ENCODE measurements around the gene BLVRB.
"Not testable (repeated sequence)": the region's sequence is repeated elsewhere in the genome, so short reads cannot be mapped to it uniquely, and the experiment has no call there.

Gene BLVRB

DNA sequence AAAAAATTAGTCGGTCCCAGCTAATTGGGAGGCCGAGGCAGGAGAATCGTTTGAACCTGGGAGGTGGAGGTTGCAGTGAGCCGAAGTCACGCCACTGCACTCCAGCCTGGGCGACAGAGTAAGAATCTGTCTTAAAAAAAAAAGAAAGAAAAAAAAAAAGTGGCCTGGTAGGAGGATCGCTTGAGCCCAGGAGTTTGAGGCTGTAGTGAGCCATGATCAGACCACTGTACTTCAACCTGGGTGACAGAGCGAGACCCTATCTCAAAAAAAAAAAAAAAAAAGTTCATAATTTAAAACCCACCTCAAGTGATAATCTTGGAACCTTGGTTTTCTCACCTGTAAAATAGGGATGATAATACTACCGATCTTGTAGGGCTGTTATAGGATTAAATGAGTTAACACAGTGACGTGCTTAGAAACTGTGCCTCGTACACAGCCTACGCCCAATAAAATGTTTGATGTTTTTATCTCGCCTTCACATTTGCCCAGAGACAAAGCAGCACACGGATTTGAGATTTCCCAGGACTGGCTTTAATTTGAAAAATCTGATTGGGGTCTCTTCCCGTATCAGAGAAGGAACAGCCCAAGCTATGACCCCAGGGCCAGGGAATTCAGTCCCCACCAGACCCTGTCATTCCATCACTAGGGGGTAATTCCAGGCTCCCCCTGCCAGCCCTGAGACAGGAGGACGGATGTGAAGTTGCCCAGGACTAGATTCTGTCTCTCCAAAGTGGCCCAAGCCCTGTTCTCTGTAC, 43.4 kb downstream of the BLVRB start:
- DNase-seq: no peak

DNA sequence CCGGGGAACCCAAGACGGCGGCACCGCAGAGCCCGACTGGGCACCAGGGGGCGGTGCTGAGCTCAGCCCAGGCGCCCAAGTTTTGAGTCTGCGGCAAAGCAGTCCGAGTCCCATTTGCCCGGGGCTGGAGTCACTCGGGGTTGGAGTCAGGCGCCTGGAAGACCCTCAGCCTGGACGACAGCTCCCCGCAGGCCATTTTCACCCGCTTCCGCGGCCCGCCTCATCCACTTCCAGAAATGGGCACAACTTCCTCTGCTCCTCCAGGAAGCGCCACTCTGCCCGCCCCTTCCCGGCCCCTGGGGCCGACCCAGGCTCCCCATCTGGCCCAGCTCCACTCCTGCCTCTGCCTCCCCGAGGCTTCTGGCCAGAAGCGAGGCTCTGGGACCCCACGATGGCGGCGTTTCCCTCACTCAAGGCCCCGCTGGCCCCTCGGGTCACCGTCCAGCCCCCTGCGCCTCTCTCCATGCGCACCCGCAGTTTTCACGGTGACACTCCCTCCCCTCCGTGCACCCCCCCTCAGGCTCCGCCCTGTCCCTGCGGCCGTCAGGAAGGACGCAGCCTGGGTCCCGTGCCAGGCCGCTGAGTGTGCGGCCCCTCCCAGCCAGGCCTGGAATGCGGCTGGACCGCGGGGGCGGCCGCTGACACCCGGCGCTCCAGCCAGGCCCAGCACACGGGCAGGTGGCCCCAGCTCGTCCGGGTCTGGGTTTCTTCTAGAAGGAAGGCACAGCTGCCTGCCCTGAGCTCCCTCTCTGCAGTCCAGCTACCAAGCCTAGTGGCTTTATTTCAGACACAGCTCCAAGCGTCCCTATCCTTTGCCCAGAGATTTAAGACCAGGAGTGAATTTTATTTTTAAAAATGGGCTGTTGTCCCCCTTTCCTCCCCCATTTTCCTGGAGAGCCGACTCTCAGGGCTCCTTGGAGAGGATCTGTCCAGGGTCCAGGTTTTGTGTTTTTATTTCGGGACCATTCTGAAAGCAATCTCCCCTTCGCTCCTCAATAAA, 44.5 kb downstream of the BLVRB start:
- peak; percentile 97 for DNase-seq

DNA sequence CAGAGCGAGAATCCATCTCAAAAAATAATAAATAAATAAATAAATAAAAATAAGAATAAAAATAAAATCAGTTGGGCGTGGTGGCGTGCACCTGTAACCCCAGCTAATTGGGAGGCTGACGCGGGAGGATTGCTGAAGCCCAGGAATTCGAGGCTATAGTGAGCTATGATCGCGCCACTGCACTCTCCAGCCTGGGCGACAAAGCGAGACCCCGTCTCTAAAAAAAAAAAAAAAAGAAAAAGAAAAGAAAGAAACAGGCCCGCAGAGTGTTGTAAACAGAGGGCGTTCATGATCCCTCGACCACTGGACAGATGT, 45.1 kb downstream of the BLVRB start:
- DNase-seq: no peak

DNA sequence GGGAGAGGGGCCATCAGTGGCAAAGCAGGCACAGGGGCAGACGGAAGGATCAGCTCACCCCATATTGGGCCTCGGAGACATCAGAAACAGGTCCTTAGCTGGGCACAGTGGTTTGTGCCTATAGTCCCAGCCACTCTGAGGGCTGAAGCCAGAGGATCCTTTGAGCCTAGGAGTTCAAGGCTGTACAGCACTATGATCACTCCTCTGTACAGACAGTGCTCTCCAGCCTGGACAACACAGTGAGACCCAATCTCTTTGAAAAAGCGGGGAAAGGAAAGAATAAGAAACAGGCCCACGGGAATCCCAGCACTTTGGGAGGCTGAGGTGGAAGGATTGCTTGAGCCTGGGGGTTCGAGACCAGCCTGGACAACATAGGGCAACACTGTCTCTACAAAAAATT, 45.8 kb downstream of the BLVRB start:
- DNase-seq: no peak

DNA sequence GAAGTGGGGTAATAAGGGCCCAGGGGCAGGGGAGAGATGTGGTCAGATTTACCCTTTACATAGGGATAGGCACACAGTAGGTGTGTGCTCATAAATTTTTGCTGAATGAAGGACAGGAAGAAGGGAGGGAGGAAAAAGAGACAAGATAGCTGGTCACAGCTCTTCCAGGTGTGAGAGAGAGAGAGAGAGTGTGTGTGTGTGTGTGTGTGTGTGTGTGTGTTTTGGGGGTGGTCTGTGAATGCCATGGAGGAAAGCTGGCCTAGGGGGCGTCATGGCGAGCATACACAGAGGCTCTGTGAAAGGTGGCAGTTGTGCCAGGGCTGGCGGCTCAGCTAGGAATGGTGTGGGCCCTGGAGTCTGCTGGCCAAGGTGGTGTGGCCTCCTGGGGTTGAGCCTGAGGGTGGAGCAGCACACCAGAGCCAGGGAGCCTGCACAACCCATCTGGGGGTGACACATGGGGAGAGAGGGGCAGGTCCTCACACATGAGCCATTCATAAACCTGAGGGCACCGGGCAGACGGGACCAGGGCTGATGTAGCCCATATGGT, 46.4 kb downstream of the BLVRB start:
- DNase-seq: no peak

DNA sequence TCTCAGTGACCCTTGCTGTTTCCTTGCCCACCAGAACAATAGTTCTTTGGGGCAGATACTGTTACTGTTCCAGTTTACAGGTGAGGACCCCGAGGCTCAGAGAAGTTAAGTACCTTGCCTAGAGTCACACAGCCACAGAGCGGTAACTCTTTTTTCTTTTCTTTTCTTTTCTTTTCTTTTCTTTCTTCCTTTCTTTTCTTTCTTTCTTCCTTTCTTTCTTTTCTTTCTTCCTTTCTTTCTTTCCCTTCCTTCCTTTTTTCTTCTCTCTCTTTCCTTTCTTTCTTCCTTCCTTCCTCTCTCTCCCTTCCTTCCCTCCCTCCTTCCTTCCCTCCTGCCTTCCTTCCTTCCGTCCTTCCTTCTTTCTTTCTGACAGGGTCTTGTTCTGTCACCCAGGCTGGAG, 47.5 kb downstream of the BLVRB start:
- DNase-seq: no peak

DNA sequence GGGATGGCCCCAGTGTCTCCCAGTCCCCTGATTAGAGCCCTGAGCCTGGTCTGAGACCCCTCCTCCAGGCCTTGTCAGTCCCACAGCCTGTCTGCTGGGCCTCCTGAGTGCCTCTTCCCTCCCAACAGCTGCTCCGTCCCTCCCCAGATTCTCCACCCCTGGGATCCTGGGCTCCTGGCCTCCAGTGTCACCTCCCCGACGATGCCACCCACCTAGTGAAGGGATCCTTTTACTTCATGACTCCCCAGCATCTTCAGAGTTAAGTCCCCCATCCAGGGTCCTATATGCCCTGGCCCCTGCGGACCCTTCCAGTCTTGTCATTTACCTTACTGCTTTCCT, 47.9 kb downstream of the BLVRB start:
- DNase-seq: no peak

DNA sequence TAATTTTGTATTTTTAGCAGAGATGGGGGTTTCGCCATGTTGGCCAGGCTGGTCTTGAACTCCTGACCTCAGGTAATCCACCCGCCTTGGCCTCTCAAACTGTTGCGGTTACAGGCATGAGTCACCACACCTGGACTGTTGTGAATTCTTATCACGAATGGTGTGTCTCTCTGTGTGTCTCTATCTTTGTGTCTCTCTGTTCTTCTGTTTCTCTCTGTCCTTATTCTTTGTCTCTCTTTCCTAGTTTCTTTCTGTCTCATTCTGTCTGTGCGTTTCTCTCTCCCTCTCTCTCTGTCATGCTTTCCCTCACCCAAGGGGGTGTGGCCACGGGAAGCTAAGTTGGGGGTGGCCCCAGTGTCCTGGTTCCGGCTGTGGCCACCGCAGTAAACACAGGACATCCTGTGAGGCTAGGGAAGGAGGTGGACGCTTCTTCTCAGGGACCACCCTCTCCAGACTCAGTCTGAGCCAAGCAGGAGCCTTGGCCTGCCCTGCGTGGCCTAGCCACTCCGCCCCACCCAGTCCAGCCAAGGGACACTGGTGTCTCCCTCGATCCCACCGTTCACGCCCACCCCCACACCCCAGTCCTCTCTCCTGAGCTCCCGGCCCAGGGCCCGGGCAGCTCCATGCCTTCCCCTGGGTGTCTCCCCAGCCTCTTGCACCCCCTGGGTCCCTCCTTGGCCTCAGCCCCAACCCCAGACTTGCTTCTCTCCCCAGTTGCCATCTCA, 48.5 kb downstream of the BLVRB start:
- DNase-seq: peak; percentile 81

DNA sequence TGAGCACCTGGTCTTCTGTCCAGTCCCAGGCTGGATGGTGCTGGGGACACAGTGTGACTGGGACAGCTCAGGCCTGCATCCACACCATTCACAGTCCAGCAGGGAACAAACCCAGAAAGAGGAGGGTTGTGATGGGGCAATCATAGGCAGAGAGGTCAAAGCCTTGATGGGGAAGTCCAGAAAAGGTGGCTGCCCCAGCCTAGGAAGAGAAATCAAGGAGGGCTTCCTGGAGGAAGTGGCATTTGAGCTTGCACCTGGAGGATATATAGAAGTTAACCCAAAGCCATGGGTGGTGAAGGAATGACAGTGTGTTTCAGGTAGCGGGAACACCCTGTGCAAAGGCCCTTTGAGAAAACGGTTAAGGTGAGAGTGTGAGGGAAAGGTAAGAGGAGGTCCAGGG, 49.8 kb downstream of the BLVRB start:
- DNase-seq: peak; percentile 17

DNA sequence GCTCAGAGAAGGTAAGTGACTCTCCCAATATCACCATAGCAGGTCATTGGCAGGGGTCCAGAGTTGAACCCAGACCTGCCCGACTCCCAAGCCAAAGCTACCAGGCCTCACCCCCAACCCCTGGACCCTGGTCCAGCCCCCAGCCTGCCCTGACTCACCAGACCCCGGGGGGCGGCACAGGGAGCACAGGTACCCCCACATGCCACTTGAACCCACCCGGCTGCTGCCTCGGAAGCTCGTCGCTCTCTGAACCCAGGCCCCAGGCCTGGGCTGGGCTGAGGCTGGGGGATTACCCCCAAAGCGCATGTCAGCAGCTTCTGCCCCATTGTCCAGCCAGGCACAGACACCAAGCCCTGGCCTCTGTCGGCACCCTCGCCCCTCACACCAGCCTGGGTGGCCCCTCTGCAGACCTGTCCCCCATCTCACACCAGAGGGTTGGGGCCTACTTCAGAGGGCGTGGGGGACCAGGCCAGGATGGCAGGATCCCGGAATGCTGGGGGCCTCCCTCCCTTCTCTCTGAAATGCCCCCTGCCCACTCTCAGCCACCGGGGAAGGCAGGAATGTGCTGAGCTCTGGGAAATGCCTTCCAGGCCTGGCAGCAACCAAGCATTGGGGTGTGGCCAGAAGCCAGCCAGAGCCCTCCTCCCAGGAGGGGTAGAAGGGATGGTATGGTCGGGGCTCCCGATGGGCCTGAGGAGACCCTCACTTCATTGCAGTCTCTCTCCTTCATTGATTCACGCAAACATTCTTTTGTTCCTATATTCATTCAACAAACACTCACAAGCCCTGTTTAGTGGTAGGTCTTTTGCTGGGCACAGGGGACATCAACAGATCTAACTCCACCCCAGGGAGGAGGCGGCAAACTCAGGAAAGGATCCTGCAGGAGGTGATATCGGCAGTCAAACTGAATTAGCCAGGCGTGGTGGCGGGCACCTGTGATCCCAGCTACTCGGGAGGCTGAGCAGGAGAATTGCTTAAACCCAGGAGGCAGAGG, 50.7 kb downstream of the BLVRB start:
- DNase-seq: no peak

DNA sequence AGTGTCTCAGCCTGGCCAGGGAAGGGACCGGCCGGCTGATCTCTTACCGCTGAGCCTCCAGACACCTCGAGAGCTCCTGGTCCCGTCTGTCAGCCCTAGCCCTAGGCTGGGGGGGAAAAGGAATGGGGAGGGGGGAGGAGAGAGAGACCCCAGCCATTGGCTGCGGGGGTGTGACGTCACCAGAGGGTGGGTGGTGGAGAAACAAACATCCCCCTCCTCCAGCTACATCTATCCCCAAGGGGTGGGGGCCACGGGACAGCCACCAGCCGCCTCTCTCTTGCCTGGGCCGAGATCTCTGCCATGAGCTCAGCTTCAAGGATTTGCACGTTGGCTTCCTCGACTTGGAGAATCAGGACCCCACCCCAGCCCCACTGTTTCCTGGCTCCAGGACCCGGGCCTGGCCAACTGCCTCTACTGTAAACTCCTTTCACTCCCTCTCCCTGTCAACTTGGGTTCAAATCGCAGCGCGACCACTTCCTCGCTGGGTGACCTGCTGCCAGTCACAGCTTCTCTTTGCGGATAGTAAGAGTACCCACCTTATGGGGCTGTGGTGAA, 52.2 kb downstream of the BLVRB start, which contains the start of gene PRX:
TSS of gene PRX (minus strand) at position 88 of the 555 bp plus-strand sequence. CDS start 5,446 bp downstream, outside the sequence.
- DNase-seq: peak; percentile 75

DNA sequence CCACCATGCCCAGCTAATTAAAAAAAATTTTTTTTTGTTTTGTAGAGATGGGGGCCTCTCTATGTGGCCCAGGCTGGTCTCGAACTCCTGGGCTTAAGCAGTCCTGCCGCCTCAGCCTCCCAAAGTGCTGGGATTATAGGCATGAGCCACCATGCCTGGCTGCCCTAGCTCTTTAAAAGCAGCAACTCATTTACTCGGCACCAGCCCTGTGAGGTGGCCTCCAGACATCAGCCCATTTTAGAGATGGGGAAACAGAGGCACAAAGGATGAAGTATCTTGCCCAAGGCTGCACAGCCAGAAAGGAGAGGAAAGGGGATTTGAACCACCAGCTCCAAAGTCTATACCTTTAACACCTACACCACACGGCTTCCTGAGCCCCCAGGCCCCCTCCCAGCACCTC, 52.7 kb downstream of the BLVRB start:
- no peak for DNase-seq

DNA sequence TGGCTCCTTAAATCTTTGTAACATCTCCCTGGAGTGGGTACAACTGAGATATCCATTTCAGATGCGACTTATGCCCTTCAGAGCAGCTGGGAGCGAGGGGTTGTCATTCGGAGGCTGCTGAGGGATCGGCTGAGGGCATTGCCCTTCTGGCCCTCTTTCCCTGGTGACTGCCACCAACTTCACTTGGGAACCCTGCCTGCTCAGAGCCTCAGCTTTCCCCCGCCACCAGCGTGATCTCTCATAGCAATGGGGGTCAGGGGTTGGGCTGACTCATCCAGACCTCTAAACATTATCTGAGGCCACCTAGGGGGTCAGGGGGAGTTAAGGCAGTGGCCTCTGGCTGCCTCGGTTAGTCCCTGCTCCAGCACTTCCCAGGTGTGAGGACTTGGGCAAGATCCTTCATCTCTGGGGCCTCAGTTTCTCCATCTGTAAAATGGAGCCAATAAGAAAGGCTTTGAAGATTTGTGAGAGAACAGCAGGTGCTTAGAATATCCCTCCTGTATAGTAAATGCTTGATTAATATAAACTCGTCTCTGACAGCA, 53.5 kb downstream of the BLVRB start:
- no peak for DNase-seq

DNA sequence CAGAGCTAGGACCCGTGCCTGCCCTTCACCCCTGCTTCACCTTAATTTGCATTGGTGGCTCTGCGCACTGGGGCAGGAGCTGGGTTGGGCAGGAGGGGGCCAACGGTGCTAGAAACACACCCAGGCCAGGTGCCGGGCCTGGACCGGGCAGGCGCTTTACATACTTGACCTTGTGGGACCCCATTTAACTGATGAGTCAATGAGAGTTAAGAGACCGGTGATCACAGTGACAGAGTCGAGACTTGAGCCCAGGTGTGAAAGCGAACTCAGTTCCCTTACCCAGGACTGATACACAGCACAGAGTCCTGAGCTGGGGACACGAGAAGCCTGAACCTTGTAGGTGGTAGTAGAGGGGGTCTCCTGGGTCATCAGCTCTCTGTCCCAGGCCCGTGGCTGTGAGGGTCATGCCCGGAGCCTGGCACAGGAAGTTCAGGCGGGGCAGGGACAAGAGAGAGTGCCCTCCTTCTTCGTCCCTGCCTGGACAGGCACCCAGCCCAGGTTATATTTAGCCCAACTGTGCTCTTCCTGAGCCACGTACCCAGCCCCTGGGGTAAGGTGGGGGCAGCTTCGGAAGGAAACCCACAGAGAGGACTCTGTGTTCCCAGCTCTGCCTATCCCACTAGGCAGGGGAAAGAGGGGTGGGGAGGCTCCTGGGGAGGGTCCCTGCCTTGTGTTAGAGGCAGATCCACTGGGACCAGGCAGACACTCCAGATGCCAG, 54.3 kb downstream of the BLVRB start:
- DNase-seq: no peak

DNA sequence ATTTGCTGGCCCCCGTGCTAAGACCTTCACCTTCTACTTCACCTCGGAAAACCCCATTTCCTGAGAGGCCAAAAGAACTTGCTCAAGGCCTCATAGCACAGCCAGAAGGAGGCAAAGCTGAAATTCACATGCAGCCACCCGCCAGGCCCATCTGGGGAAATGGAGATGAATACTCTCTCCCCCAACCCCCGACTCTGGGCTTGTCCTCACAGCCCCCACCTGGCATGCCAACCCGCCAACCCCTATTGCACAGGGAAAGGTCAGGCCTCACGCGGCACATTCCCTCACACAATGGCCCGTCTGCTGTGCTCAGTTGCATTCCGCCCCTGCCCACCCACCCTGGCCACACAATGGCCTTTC, 55.5 kb downstream of the BLVRB start:
- no peak for DNase-seq

DNA sequence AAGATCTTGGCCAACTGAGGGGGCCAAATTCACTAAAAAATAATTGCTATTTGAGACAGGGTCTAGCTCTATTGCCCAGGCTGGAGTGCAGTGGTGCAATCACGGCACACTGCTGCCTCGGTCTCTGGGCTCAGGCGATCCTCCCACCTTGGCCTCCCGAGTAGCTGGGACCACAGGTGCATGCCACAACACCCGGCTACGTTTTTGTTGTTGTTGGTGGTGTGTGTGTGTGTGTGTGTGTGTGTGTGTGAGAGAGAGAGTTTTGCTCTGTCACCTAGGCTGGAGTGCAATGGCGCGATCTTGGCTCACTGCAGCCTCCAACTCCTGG, 57.0 kb downstream of the BLVRB start:
- not testable (repeated sequence) for DNase-seq

DNA sequence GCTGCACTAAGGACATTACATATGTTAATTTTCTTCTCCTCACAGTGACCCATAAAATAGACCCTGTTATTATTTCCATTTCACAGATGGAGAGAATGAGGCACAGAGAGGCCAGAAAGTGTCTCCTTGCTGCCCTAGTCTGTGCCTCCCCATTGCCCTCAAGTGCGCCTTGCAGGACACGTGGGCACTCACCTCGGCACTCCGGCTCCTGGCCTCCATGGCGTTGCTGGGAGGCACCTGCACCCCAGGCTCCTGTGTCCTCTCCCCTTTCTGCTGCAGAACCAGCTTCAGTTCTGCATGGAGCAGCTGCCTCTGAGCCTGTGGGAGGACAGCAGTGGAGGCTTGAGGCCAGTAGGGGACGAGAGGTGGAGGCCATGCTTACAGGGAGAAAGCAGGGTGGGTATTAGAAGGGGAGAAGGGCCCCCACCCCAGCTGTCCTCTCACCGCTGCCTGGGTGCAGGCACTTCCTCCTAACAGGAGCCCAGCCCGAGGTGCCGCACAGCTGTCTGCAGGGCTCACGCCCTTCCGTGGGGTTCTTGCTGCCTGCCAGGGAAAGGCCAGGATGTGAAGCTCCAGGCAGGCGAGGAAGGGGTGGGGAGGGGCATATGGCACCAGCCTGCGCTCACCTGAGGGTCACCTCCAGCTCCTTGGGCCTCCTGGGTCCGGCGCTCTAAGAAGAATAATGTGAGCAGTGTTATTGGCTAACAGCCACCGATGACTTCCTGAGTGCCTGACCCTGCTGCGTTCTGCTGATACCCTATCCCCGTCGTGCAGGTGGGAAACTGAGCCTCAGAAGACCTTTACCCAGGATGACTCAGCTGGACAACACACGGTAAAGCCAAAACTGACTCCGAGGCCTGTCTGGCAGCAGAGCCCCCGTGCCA, 57.6 kb downstream of the BLVRB start:
- DNase-seq: no peak

DNA sequence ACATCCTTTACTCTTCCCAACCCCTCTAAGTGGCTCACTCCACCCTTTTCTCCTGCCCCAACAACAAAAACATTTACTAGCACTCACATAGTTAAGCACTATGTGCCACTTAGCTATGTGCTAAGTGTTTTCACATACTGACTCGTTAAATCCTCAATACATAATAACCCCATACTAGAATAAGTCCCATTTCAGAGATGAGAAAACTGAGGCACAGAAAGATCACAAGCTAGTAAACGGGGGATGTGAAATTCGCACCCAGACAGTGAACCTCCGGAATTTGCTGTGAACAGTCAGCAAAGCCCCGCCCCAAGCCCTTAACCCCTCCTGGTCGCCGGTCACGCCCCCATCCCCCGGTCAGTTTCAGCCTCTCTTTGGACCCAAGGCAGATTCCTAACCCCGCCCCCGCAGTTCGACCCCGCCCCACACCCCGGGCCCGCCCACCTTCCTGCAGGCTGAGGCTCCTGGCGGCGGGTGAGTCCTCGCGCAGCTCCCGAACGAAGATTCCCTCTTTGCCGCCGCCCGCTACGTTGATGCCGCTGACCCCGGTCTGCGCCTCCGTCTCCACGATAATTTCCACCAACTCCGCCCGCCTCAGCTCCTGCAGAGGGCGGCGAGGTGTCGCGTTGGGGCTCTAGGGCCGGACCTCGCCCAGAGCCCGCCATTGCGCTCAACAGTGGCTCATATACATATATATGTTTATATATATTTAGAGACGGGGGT, 62.1 kb downstream of the BLVRB start:
- peak; percentile 96 for DNase-seq

DNA sequence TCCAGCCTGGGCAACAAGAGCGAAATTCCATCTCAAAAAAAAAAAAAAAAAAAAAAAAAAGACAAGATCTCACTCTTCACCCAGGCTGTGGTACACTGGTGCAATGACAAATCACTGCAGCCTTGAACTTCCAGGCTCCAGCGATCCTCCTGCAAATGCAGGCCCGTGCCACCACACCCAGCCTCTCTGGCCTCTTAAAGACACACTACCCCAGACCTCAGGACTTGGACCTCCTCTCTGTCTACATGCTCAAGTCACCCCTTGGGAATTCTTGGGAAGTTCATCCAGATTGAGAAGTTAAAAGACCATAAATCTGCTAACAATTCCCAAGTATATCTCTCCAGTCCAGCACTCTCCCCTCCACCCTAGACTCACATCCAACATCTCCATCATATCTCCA, 65.0 kb downstream of the BLVRB start:
- no peak for DNase-seq

All from right hindlimb (tissue), 1 donor.